ENCODE results near the gene RHBDD1. TPM values are rescaled to one million over a fixed set of nuclear protein-coding genes. Genes with fewer than 3 reads are reported as not detected.
A peak's percentile ranks its signal among the peaks of the same experiment; 100 is the strongest.

The RHBDD1 gene
- total and polyA plus RNA-seq, 2 donors: 11.5 to 62.0 TPM

DNA sequence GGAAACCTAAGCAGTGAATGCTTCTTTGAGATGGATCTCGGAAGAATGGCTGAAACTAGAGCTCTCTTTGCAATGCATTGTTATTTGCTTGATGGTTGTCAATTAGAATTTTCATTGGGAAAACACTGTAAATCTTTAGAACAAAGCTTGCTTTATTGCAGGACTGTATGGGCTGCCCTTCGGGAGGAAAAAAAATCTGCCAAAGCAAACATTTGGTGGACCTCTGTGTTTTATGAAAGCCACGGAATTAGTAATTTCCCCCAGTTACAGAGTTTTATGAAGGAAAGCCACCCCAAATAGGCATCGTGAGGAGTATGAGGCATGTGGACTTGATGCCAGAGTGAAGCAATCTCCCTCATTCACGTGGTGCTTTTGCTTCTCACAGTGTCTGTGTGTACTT is 33.5 kb downstream of the RHBDD1 start:
- Histone ChIP-seq H3K27ac (ENCODE audit: low read depth in 1 of 2, low read length in 1 of 2) (no peak overlapping the region), H3K4me1 (ENCODE audit: control insufficient read depth in 2 of 2, insufficient read depth in 2 of 2, low read length in 2 of 2) (peaks cover 34 to 54% of the 10 kb centered on the region in 2 donors), H3K4me3 (ENCODE audit: low read length in 2 of 2) (no peak overlapping the region), H3K27me3 (ENCODE audit: control insufficient read depth in 2 of 2, insufficient read depth in 1 of 2, low read length in 1 of 2) (no peaks in the 10 kb centered on the region), H3K9me3 (ENCODE audit: control insufficient read depth in 2 of 2, insufficient read depth in 1 of 2, low read length in 1 of 2) (no peaks in the 10 kb centered on the region), H3K36me3 (ENCODE audit: control insufficient read depth in 2 of 2, insufficient read depth in 2 of 2, low read length in 1 of 2) (peaks cover 9 to 28% of the 10 kb centered on the region in 2 donors)
- no peak for DNase-seq (ENCODE audit: low read depth in 6 of 9, low spot score in 9 of 9)
- WGBS: 95% methylated on average over 5 of the region's 5 CpGs

DNA sequence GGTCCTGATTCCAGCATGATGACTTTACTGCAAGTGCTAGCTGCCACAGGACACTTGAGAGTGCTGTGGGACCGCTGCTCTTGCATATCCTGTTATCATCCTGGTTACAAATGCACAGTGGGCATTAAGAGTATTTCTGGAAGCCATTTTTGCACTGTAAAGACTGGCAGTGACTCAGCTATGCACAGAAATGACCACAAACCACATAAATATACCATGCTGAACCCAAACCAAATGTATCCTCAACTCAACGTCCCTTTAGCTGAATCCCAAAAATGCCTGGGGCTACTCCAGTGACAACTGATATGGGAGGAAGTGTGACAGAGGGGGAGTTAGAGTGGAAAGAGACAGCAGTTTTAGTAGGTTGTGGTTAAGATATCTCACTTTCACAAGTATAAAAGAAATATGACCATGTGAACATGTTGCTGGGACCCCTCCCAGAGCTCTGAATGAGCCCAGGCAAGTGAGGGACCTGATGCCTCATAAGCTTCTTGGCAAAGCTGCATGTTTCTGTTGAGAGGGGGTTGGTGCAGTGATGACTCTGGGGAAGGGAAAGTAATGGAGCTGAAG is 37.3 kb downstream of the RHBDD1 start:
- H3K27me3 ChIP-seq (ENCODE audit: control insufficient read depth in 2 of 2, insufficient read depth in 1 of 2, low read length in 1 of 2): no peaks in the 10 kb centered on the region
- H3K4me3 ChIP-seq (ENCODE audit: low read length in 2 of 2): no peak overlapping the region
- H3K9me3 ChIP-seq (ENCODE audit: control insufficient read depth in 2 of 2, insufficient read depth in 1 of 2, low read length in 1 of 2): no peaks in the 10 kb centered on the region
- no peak overlapping the region for H3K27ac ChIP-seq (ENCODE audit: low read depth in 1 of 2, low read length in 1 of 2)
- peaks cover 18 to 28% of the 10 kb centered on the region in 2 donors for H3K4me1 ChIP-seq (ENCODE audit: control insufficient read depth in 2 of 2, insufficient read depth in 2 of 2, low read length in 2 of 2)
- DNase-seq (ENCODE audit: low read depth in 6 of 9, low spot score in 9 of 9): peak in 1 of 9 donors; percentile 34
- WGBS: 41% methylated on average over 2 of the region's 2 CpGs
- H3K36me3 ChIP-seq (ENCODE audit: control insufficient read depth in 2 of 2, insufficient read depth in 2 of 2, low read length in 1 of 2): peaks cover 7 to 26% of the 10 kb centered on the region in 2 donors

DNA sequence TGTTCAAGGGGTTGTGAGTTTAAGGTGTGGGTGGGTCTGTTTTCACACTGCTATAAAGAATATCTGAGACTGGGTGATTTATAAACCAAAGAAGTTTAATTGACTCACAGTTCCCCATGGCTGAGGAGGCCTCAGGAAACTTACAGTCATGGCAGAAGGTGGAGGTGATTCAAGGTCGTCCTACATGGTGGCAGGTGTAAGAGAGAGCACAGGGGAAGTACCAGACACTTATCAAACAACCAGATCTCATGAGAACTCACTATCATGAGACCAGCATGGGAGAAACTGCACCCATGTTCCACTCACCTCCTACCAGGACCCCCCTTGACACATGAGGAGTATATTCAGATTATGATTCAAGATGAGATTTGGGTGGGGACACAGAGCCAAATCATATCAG is 38.0 kb downstream of the RHBDD1 start:
- WGBS: 82% methylated on average over 1 of the region's 1 CpG
- Histone ChIP-seq H3K36me3 (ENCODE audit: control insufficient read depth in 2 of 2, insufficient read depth in 2 of 2, low read length in 1 of 2) (peaks cover 10 to 27% of the 10 kb centered on the region in 2 donors), H3K4me1 (ENCODE audit: control insufficient read depth in 2 of 2, insufficient read depth in 2 of 2, low read length in 2 of 2) (peaks cover 12 to 21% of the 10 kb centered on the region in 2 donors), H3K9me3 (ENCODE audit: control insufficient read depth in 2 of 2, insufficient read depth in 1 of 2, low read length in 1 of 2) (no peaks in the 10 kb centered on the region), H3K27ac (ENCODE audit: low read depth in 1 of 2, low read length in 1 of 2) (no peak overlapping the region), H3K27me3 (ENCODE audit: control insufficient read depth in 2 of 2, insufficient read depth in 1 of 2, low read length in 1 of 2) (no peaks in the 10 kb centered on the region), H3K4me3 (ENCODE audit: low read length in 2 of 2) (no peak overlapping the region)
- no peak for DNase-seq (ENCODE audit: low read depth in 6 of 9, low spot score in 9 of 9)

DNA sequence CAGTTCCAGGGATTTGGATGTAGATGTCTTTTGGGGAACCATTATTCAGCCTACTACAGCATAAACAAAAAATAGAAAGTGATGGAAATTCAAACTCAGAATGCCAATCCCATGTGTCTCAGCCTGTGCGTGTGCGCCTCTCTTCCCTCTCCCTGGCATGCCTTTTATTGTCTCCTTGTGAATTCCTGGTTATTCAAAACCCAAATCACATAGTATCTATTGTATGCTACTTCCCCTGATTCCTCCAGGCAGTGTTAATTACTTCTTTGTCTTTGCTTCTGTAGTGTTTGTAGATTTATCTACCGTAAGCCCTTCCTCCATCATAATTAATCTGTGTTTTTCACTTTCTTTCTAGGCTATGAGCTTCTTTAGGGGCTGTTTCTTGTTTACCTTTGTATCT is 38.9 kb downstream of the RHBDD1 start:
- no peaks in the 10 kb centered on the region for H3K27me3 ChIP-seq (ENCODE audit: control insufficient read depth in 2 of 2, insufficient read depth in 1 of 2, low read length in 1 of 2)
- H3K9me3 ChIP-seq (ENCODE audit: control insufficient read depth in 2 of 2, insufficient read depth in 1 of 2, low read length in 1 of 2): no peaks in the 10 kb centered on the region
- 98% methylated on average over 3 of the region's 3 CpGs for WGBS
- peaks cover 10 to 25% of the 10 kb centered on the region in 2 donors for H3K36me3 ChIP-seq (ENCODE audit: control insufficient read depth in 2 of 2, insufficient read depth in 2 of 2, low read length in 1 of 2)
- H3K4me1 ChIP-seq (ENCODE audit: control insufficient read depth in 2 of 2, insufficient read depth in 2 of 2, low read length in 2 of 2): peaks cover 6 to 12% of the 10 kb centered on the region in 2 donors
- H3K4me3 ChIP-seq (ENCODE audit: low read length in 2 of 2): no peak overlapping the region
- H3K27ac ChIP-seq (ENCODE audit: low read depth in 1 of 2, low read length in 1 of 2): no peak overlapping the region
- no peak for DNase-seq (ENCODE audit: low read depth in 6 of 9, low spot score in 9 of 9)

DNA sequence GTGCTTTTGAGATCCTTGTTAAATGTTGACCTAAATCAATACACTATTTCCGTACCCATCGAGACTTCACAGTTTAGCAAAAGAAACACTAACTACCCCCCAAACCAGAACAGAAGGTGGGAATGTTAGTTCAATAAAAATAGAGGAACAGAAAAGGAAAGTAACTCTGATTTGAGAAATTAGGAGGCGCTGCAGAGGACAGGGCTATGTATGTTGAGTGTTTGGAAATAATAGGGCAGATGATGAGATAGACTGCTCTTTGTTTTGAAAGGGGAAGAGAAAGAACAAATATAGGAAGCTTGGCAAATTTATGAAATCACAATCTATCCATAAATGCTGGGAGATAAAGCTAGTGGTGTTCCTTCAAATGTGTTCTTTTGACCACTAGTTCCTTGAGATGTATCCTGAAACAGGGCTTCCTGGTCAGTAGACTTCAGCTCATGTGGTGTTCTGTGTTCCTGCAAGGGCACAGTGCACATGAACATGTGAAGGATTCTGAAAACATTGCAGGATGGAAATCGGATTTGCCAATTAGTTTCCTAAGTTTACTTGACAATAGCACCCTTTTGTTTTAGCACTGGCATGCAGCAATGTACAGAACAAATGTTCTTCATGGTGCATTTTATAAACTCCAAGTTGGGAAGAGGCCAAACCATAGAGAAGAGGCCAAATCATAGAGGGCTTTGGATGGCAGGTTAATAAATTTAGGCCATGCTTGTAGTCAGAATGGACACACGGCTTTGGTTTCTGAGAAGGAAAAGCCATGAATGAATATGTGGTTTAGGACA is 39.8 kb downstream of the RHBDD1 start:
- Histone ChIP-seq H3K9me3 (ENCODE audit: control insufficient read depth in 2 of 2, insufficient read depth in 1 of 2, low read length in 1 of 2) (no peaks in the 10 kb centered on the region), H3K27ac (ENCODE audit: low read depth in 1 of 2, low read length in 1 of 2) (no peak overlapping the region), H3K36me3 (ENCODE audit: control insufficient read depth in 2 of 2, insufficient read depth in 2 of 2, low read length in 1 of 2) (peaks cover 10 to 28% of the 10 kb centered on the region in 2 donors), H3K4me1 (ENCODE audit: control insufficient read depth in 2 of 2, insufficient read depth in 2 of 2, low read length in 2 of 2) (peaks cover 6 to 10% of the 10 kb centered on the region in 2 donors), H3K4me3 (ENCODE audit: low read length in 2 of 2) (no peak overlapping the region), H3K27me3 (ENCODE audit: control insufficient read depth in 2 of 2, insufficient read depth in 1 of 2, low read length in 1 of 2) (no peaks in the 10 kb centered on the region)
- WGBS: 98% methylated on average over 5 of the region's 5 CpGs
- no peak for DNase-seq (ENCODE audit: low read depth in 6 of 9, low spot score in 9 of 9)

DNA sequence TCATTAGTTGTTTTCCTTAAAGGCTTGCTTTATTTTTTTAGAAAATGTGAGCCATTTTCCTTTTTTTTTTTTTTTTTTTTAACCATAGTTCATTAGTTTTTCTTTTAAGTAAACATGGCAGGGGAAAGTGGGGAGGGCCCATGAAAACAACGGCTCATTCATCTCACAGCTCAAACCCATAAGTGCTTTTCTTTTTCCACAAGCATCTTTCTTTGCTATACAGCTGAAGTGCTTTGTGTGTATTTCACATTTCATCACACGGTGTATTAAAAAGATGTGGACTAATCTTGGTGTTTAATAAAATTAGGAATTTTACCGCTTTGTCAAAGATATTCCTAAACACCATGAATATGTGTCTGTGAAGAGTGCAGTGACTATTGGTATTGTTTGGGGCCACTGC is 41.6 kb downstream of the RHBDD1 start:
- DNase-seq (ENCODE audit: low read depth in 6 of 9, low spot score in 9 of 9): no peak
- Histone ChIP-seq H3K27ac (ENCODE audit: low read depth in 1 of 2, low read length in 1 of 2) (no peak overlapping the region), H3K4me1 (ENCODE audit: control insufficient read depth in 2 of 2, insufficient read depth in 2 of 2, low read length in 2 of 2) (peaks cover 6 to 10% of the 10 kb centered on the region in 2 donors), H3K9me3 (ENCODE audit: control insufficient read depth in 2 of 2, insufficient read depth in 1 of 2, low read length in 1 of 2) (no peaks in the 10 kb centered on the region), H3K36me3 (ENCODE audit: control insufficient read depth in 2 of 2, insufficient read depth in 2 of 2, low read length in 1 of 2) (peaks cover 10 to 31% of the 10 kb centered on the region in 2 donors), H3K4me3 (ENCODE audit: low read length in 2 of 2) (no peak overlapping the region), H3K27me3 (ENCODE audit: control insufficient read depth in 2 of 2, insufficient read depth in 1 of 2, low read length in 1 of 2) (no peaks in the 10 kb centered on the region)
- WGBS: over 99% methylated on average over 3 of the region's 3 CpGs

DNA sequence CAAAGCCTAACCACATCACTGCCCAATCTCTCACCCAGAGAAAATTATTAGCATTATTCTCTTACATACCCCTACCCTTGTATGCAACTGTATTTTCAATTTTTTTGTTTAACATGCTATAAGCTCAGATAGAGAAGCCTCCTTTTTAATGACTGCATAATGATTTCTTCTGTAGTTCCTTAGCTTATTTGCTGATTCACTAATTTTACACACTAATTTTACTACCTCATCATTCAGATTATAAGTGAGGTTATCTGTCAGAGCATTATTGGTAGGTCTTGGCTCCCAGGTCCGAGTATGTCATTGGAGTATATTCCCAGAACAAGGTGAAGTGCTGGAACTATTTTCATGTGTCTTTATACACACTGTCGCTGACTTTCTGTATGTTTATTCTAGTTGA is 45.4 kb downstream of the RHBDD1 start:
- H3K9me3 ChIP-seq (ENCODE audit: control insufficient read depth in 2 of 2, insufficient read depth in 1 of 2, low read length in 1 of 2): no peaks in the 10 kb centered on the region
- no peak overlapping the region for H3K27ac ChIP-seq (ENCODE audit: low read depth in 1 of 2, low read length in 1 of 2)
- H3K4me3 ChIP-seq (ENCODE audit: low read length in 2 of 2): no peak overlapping the region
- H3K27me3 ChIP-seq (ENCODE audit: control insufficient read depth in 2 of 2, insufficient read depth in 1 of 2, low read length in 1 of 2): no peaks in the 10 kb centered on the region
- H3K36me3 ChIP-seq (ENCODE audit: control insufficient read depth in 2 of 2, insufficient read depth in 2 of 2, low read length in 1 of 2): peaks cover 3 to 14% of the 10 kb centered on the region in 2 donors
- no peaks in the 10 kb centered on the region for H3K4me1 ChIP-seq (ENCODE audit: control insufficient read depth in 2 of 2, insufficient read depth in 2 of 2, low read length in 2 of 2)
- 94% methylated on average over 2 of the region's 2 CpGs for WGBS
- DNase-seq (ENCODE audit: low read depth in 6 of 9, low spot score in 9 of 9): no peak

DNA sequence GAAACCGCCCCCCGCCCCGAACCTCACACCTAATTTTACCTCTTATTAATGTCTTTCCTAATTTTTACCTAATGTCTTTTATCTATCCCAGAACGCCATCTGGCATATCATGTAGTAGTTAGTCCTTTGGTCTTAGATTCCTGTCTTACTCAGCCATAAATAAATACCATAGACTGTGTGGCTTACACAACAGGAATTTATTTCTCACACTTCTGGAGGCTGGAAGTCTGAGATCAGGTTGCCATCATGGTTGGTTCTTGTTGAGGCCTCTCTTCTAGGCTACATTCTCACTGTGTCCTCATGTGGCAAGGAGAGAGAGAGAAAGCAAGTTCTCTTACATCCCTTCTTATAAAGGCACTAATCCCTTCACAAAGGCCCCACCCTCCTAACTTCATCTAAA is 46.8 kb downstream of the RHBDD1 start:
- no peaks in the 10 kb centered on the region for H3K9me3 ChIP-seq (ENCODE audit: control insufficient read depth in 2 of 2, insufficient read depth in 1 of 2, low read length in 1 of 2)
- no peak overlapping the region for H3K27ac ChIP-seq (ENCODE audit: low read depth in 1 of 2, low read length in 1 of 2)
- no peak for DNase-seq (ENCODE audit: low read depth in 6 of 9, low spot score in 9 of 9)
- no peaks in the 10 kb centered on the region for H3K27me3 ChIP-seq (ENCODE audit: control insufficient read depth in 2 of 2, insufficient read depth in 1 of 2, low read length in 1 of 2)
- H3K36me3 ChIP-seq (ENCODE audit: control insufficient read depth in 2 of 2, insufficient read depth in 2 of 2, low read length in 1 of 2): peaks cover 3 to 14% of the 10 kb centered on the region in 2 donors
- no peaks in the 10 kb centered on the region for H3K4me1 ChIP-seq (ENCODE audit: control insufficient read depth in 2 of 2, insufficient read depth in 2 of 2, low read length in 2 of 2)
- H3K4me3 ChIP-seq (ENCODE audit: low read length in 2 of 2): no peak overlapping the region
- 99% methylated on average over 4 of the region's 4 CpGs for WGBS

DNA sequence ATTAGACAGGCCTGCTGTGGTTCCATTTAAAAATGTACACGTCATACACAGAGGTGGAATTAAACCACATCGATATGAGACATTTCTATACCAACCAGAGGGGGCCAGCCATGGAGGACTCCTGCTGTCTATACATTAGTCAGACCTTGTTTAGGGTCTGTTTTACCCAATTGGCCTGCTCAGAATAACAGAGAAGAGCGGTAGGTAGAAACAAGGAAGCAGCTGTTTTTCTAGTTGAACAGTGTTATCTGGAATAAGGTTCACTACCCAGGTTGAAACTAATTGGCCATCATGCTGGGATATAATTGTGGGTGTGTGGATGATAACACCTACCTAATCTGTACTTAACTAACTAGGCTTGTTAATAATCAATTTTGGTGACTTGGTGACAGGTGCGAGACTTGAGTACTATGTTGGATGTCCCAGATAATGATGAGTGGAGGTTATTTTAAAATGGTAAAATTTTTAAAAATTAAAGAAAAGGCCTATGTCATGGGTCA is 47.5 kb downstream of the RHBDD1 start:
- H3K27ac ChIP-seq (ENCODE audit: low read depth in 1 of 2, low read length in 1 of 2): no peak overlapping the region
- DNase-seq (ENCODE audit: low read depth in 6 of 9, low spot score in 9 of 9): no peak
- H3K9me3 ChIP-seq (ENCODE audit: control insufficient read depth in 2 of 2, insufficient read depth in 1 of 2, low read length in 1 of 2): no peaks in the 10 kb centered on the region
- no peaks in the 10 kb centered on the region for H3K4me1 ChIP-seq (ENCODE audit: control insufficient read depth in 2 of 2, insufficient read depth in 2 of 2, low read length in 2 of 2)
- H3K36me3 ChIP-seq (ENCODE audit: control insufficient read depth in 2 of 2, insufficient read depth in 2 of 2, low read length in 1 of 2): peaks cover 3 to 16% of the 10 kb centered on the region in 2 donors
- no peak overlapping the region for H3K4me3 ChIP-seq (ENCODE audit: low read length in 2 of 2)
- 99% methylated on average over 4 of the region's 4 CpGs for WGBS
- H3K27me3 ChIP-seq (ENCODE audit: control insufficient read depth in 2 of 2, insufficient read depth in 1 of 2, low read length in 1 of 2): no peaks in the 10 kb centered on the region

All from thymus (tissue), 11 donors.